EH (cell line): Measurements from ENCODE around the gene SLC6A19.

Source experiments
- DNase-seq: peaks from one replicate; pipeline ENCODE4 v3.0.0-alpha.2; 2015; ENCODE audit warnings: low read depth

Gene SLC6A19

GRCh38 chr5:1209896-1210776, 8.7 kb downstream of the SLC6A19 start:
- DNase-seq, result no peak

- DNase-seq, result no peak
Observed at GRCh38 chr5:1210832-1211251, 9.4 kb downstream of the SLC6A19 start.

GRCh38 chr5:1211701-1212100, 10.3 kb downstream of the SLC6A19 start:
- no peak for DNase-seq

- DNase-seq, result no peak
Observed at GRCh38 chr5:1212271-1212670, 10.9 kb downstream of the SLC6A19 start.

GRCh38 chr5:1212881-1213280, 11.5 kb downstream of the SLC6A19 start:
- DNase-seq, result no peak

GRCh38 chr5:1213508-1214162, 12.2 kb downstream of the SLC6A19 start:
- DNase-seq, result no peak

- no peak for DNase-seq
Observed at GRCh38 chr5:1214163-1214935, 13.0 kb downstream of the SLC6A19 start.

- no peak for DNase-seq
Observed at GRCh38 chr5:1214936-1215220, 13.5 kb downstream of the SLC6A19 start.

- DNase-seq, result no peak
Observed at GRCh38 chr5:1215320-1216096, 14.1 kb downstream of the SLC6A19 start.

- DNase-seq, result no peak
Observed at GRCh38 chr5:1216211-1216917, 15.0 kb downstream of the SLC6A19 start.

GRCh38 chr5:1216918-1217295, 15.5 kb downstream of the SLC6A19 start:
- DNase-seq, result no peak

- no peak for DNase-seq
Observed at GRCh38 chr5:1217596-1218206, 16.3 kb downstream of the SLC6A19 start.

- DNase-seq, result no peak
Observed at GRCh38 chr5:1218351-1219080, 17.1 kb downstream of the SLC6A19 start.

GRCh38 chr5:1219098-1219767, 17.8 kb downstream of the SLC6A19 start:
- no peak for DNase-seq

GRCh38 chr5:1219768-1220100, 18.3 kb downstream of the SLC6A19 start:
- no peak for DNase-seq

GRCh38 chr5:1220351-1220750, 19.0 kb downstream of the SLC6A19 start:
- DNase-seq, result no peak

GRCh38 chr5:1220831-1221230, 19.4 kb downstream of the SLC6A19 start:
- DNase-seq, result no peak

GRCh38 chr5:1221721-1222120, 20.3 kb downstream of the SLC6A19 start:
- no peak for DNase-seq

GRCh38 chr5:1222147-1222546, 20.8 kb downstream of the SLC6A19 start:
- DNase-seq, result no peak
